ENCODE data around the gene NAA15.
"Not testable (repeated sequence)": the region's sequence is repeated elsewhere in the genome, so short reads cannot be mapped to it uniquely, and the experiment has no call there.

Gene NAA15

GRCh38 chr4:139367421-139368090 lies 66.3 kb downstream of the NAA15 start:
- DNase-seq = peak; percentile 41

GRCh38 chr4:139368998-139369397 lies 67.7 kb downstream of the NAA15 start:
- DNase-seq = peak; percentile 13

- DNase-seq = no peak
Measured at GRCh38 chr4:139374251-139374650, 72.9 kb downstream of the NAA15 start.

- DNase-seq = no peak
Measured at GRCh38 chr4:139386421-139386820, 85.1 kb downstream of the NAA15 start.

GRCh38 chr4:139389102-139389501 lies 87.8 kb downstream of the NAA15 start:
- DNase-seq = no peak

GRCh38 chr4:139389991-139390390 lies 88.7 kb downstream of the NAA15 start:
- no peak for DNase-seq

- no peak for DNase-seq
Measured at GRCh38 chr4:139391731-139392130, 90.4 kb downstream of the NAA15 start.

GRCh38 chr4:139392797-139393196 lies 91.5 kb downstream of the NAA15 start:
- DNase-seq = no peak

GRCh38 chr4:139401368-139401767 lies 100.1 kb downstream of the NAA15 start:
- DNase-seq = no peak

- no peak for DNase-seq
Measured at GRCh38 chr4:139402436-139402835, 101.1 kb downstream of the NAA15 start.

GRCh38 chr4:139403462-139403861 lies 102.2 kb downstream of the NAA15 start:
- no peak for DNase-seq

- DNase-seq = no peak
Measured at GRCh38 chr4:139410312-139410711, 109.0 kb downstream of the NAA15 start.

GRCh38 chr4:139414671-139415210 lies 113.4 kb downstream of the NAA15 start:
- DNase-seq = not testable (repeated sequence)

- peak; percentile 45 for DNase-seq
Measured at GRCh38 chr4:139416073-139416673, 114.9 kb downstream of the NAA15 start.

- DNase-seq = peak; percentile 35
Measured at GRCh38 chr4:139419388-139419914, 118.1 kb downstream of the NAA15 start.

- no peak for DNase-seq
Measured at GRCh38 chr4:139420652-139421051, 119.3 kb downstream of the NAA15 start.

GRCh38 chr4:139436122-139436521 lies 134.8 kb downstream of the NAA15 start:
- DNase-seq = no peak

- DNase-seq = no peak
Measured at GRCh38 chr4:139438141-139438540, 136.8 kb downstream of the NAA15 start.

- peak; percentile 42 for DNase-seq
Measured at GRCh38 chr4:139441029-139441428, 139.7 kb downstream of the NAA15 start.

GRCh38 chr4:139443661-139444060 lies 142.4 kb downstream of the NAA15 start:
- no peak for DNase-seq

- not testable (repeated sequence) for DNase-seq
Measured at GRCh38 chr4:139444881-139445280, 143.6 kb downstream of the NAA15 start.

- DNase-seq = not testable (repeated sequence)
Measured at GRCh38 chr4:139447078-139447477, 145.8 kb downstream of the NAA15 start.

- DNase-seq = no peak
Measured at GRCh38 chr4:139450586-139450985, 149.3 kb downstream of the NAA15 start.

GRCh38 chr4:139451997-139452396 lies 150.7 kb downstream of the NAA15 start:
- DNase-seq = no peak
